WERI-Rb-1 (cell line): ENCODE data around the gene MLPH.

Source experiments
- DNase-seq: peaks from one replicate; pipeline ENCODE4 v3.0.0-alpha.2; 2020
- H3K27ac ChIP-seq: fragments of 250-450 bp; sonication (Bioruptor Pico); 2 replicates; pipeline ENCODE4 v1.5.1; 2020; ENCODE audit warnings: mild to moderate bottlenecking, moderate library complexity
- H3K27me3 ChIP-seq: fragments of 250-450 bp; sonication (Bioruptor Pico); 2 replicates; pipeline ENCODE4 v1.5.1; 2021; ENCODE audit warnings: mild to moderate bottlenecking, low read depth, moderate library complexity; ENCODE audit not compliant: insufficient read depth, severe bottlenecking
- H3K36me3 ChIP-seq: fragments of 250-450 bp; sonication (Bioruptor Pico); 2 replicates; pipeline ENCODE4 v1.5.1; 2020; ENCODE audit warnings: mild to moderate bottlenecking, moderate library complexity
- H3K4me3 ChIP-seq: 2 replicates; pipeline ENCODE4 v1.5.1; 2011; ENCODE audit warnings: low read depth, mild to moderate bottlenecking, control low read depth, low read length
- H3K9me3 ChIP-seq: fragments of 250-450 bp; sonication (Bioruptor Pico); 2 replicates; pipeline ENCODE4 v1.5.1; 2021; ENCODE audit warnings: mild to moderate bottlenecking, moderate library complexity; ENCODE audit not compliant: severe bottlenecking
- CTCF ChIP-seq: IDR thresholded peaks from 2 replicates; pipeline ENCODE4 v1.5.1; 2011; ENCODE audit warnings: low read depth, mild to moderate bottlenecking, control low read depth, inconsistent platforms, low read length

MLPH gene

GRCh38 chr2:237494066-237494465 is 7.0 kb downstream of the MLPH start:
- Histone ChIP-seq H3K36me3 (no peaks in the 10 kb centered on the region), H3K27me3 (peaks cover 98% of the 10 kb centered on the region), H3K27ac (no peak overlapping the region), H3K4me3 (no peak overlapping the region), H3K9me3 (peaks cover 14% of the 10 kb centered on the region)
- no peak for TF ChIP-seq CTCF
- no peak for DNase-seq

DNA sequence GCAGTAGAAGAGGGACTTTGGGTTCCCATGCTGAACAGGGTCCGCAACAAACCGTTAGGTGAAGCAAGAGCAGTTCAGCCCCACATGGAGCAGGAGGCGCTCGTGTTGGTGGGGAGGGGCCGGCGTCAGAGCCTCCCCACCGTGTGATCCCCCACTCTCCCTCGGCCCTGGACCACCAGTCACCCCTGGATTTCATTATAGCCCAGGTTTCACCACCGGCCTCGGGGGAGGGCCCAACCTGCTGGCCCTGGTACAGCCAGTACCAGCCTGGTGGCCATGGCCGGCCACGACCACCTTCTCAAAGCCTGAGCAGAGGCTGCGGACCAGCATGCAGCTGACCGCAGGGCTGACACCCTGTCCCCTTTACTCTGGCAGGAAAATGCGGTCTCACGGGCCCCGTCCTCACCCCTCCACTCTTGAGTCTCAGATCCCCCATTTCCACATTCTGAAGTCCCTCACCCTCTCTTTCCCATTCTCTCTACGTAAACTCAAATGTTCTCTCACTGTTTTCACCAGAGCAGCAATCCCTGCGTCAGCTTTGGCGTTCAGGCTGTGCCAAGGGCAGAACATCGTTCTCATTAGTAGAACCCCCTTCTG is 8.6 kb downstream of the MLPH start:
- Histone ChIP-seq H3K27ac (no peak overlapping the region), H3K36me3 (no peaks in the 10 kb centered on the region), H3K9me3 (peaks cover 14% of the 10 kb centered on the region), H3K4me3 (no peak overlapping the region), H3K27me3 (peaks cover 99% of the 10 kb centered on the region)
- no peak for DNase-seq
- no peak for TF ChIP-seq CTCF

- no peak for DNase-seq
Measured at GRCh38 chr2:237496428-237496827, 9.4 kb downstream of the MLPH start.

GRCh38 chr2:237497009-237497837 is 10.2 kb downstream of the MLPH start:
- no peak overlapping the region for H3K4me3 ChIP-seq
- no peaks in the 10 kb centered on the region for H3K9me3 ChIP-seq
- TF ChIP-seq CTCF: no peak
- no peak for DNase-seq
- H3K27me3 ChIP-seq: peaks cover 97% of the 10 kb centered on the region
- H3K27ac ChIP-seq: no peak overlapping the region
- H3K36me3 ChIP-seq: no peaks in the 10 kb centered on the region

More at GRCh38 chr2:237496428-237496827, 9.4 kb downstream of the MLPH start:
- peaks cover 98% of the 10 kb centered on the region for H3K27me3 ChIP-seq
- H3K9me3 ChIP-seq: peaks cover 7% of the 10 kb centered on the region
- H3K36me3 ChIP-seq: no peaks in the 10 kb centered on the region
- no peak overlapping the region for H3K27ac ChIP-seq
- H3K4me3 ChIP-seq: no peak overlapping the region
- no peak for TF ChIP-seq CTCF

GRCh38 chr2:237497838-237498186 is 10.8 kb downstream of the MLPH start:
- no peak for DNase-seq
- no peaks in the 10 kb centered on the region for H3K36me3 ChIP-seq
- no peak overlapping the region for H3K4me3 ChIP-seq
- H3K27ac ChIP-seq: no peak overlapping the region
- no peaks in the 10 kb centered on the region for H3K9me3 ChIP-seq
- TF ChIP-seq CTCF: no peak
- peaks cover 97% of the 10 kb centered on the region for H3K27me3 ChIP-seq
